Tibial nerve (tissue), 3 donors: ENCODE measurements around the gene SRSF1.

Experiments
- EP300 ChIP-seq, 2 donors: sonication (generic); formaldehyde crosslinking; IDR thresholded peaks; one replicate each; pipeline ENCODE4 v1.6.1; 2017; ENCODE audit warnings: antibody characterized with exemption in 2 of 2, mild to moderate bottlenecking in 1 of 2
- POLR2A ChIP-seq, 2 donors: fragments of 450-650 bp; IDR thresholded peaks; one replicate each; pipeline ENCODE4 v1.6.1; 2017; ENCODE audit warnings: antibody characterized with exemption in 2 of 2, mild to moderate bottlenecking in 2 of 2, moderate library complexity in 2 of 2

- no peak for TF ChIP-seq EP300 (IDR thresholded peaks at IDR 0.05)
- no peak for TF ChIP-seq POLR2A (IDR thresholded peaks at IDR 0.05)
These were observed 25.8 kb upstream of the SRSF1 start for GRCh38 chr17:58032691-58033415.
